Esophagus muscularis mucosa (tissue), 4 donors: ENCODE measurements around the gene CEP44. TPM values are rescaled to one million over a fixed set of nuclear protein-coding genes. Genes with fewer than 3 reads are reported as not detected.

Source experiments
- DNase-seq: peaks from one replicate; pipeline ENCODE4 v3.0.0-alpha.2; 2017; ENCODE audit errors: extremely low spot score
- H3K27ac ChIP-seq, 4 donors: fragments of 200-600 bp; sonication (generic); replicated peaks in 1 of 4; 1 replicate in 3 of 4; 2 replicates in 1 of 4; pipeline ENCODE4 v1.5.1; 2016 to 2019; ENCODE audit warnings: mild to moderate bottlenecking in 1 of 4
- H3K27me3 ChIP-seq, 4 donors: fragments of 200-600 bp; sonication (generic); one replicate each; pipeline versions ENCODE4 v1.5.1 to v1.6.0; 2016 to 2019
- H3K36me3 ChIP-seq, 4 donors: fragments of 200-600 bp; sonication (generic); one replicate each; pipeline ENCODE4 v1.5.1; 2016 to 2019
- H3K4me1 ChIP-seq, 4 donors: fragments of 200-600 bp; sonication (generic); one replicate each; pipeline ENCODE4 v1.5.1; 2016 to 2019
- H3K4me3 ChIP-seq, 4 donors: fragments of 200-600 bp; sonication (generic); 1 replicate in 2 of 4; 2 replicates in 2 of 4; pipeline ENCODE4 v1.5.1; 2016 to 2019; ENCODE audit warnings: mild to moderate bottlenecking in 4 of 4, moderate library complexity in 1 of 4
- H3K9me3 ChIP-seq, 4 donors: fragments of 200-600 bp; sonication (generic); 1 replicate in 3 of 4; 2 replicates in 1 of 4; pipeline ENCODE4 v1.5.1; 2016 to 2019
- CTCF ChIP-seq, 3 experiments: fragments of 200-600 bp in 2 of 3; fragments of 450-650 bp in 1 of 3; sonication (generic) in 2 of 3; IDR thresholded peaks; one replicate each; pipeline ENCODE4 v1.5.1; 2017 to 2019; ENCODE audit warnings: antibody characterized with exemption in 3 of 3, mild to moderate bottlenecking in 2 of 3, moderate library complexity in 1 of 3
- EP300 ChIP-seq: sonication (generic); formaldehyde crosslinking; IDR thresholded peaks from one replicate; pipeline ENCODE4 v1.6.1; 2017; ENCODE audit warnings: antibody characterized with exemption
- POLR2A ChIP-seq: fragments of 450-650 bp; IDR thresholded peaks from one replicate; pipeline ENCODE4 v1.6.1; 2017; ENCODE audit warnings: antibody characterized with exemption, moderate library complexity, mild to moderate bottlenecking, low read depth
- POLR2AphosphoS5 ChIP-seq, 2 donors: sonication (generic); formaldehyde crosslinking; IDR thresholded peaks; one replicate each; pipeline ENCODE4 v1.6.1; 2017; ENCODE audit warnings: antibody characterized with exemption in 2 of 2
- WGBS: methylation state at CpG from one replicate; pipeline ENCODE4 v1.1.5; 2018; 5-methylcytosine and 5-hydroxymethylcytosine counted together
- intact Hi-C: fragments of 100-400 bp; cut with DNase I; formaldehyde crosslinking; loops from one replicate; pipeline ENCODE4 v1.15.1; 2023
- total RNA-seq, 4 donors: library from RNA; depleted of rRNA; stranded (reverse); fragments of >200 nt; gene quantifications; one replicate each; pipeline versions ENCODE4 v1.1.0 to v1.2.1, GENCODE V29; 2016

Gene CEP44
- total RNA-seq, 4 donors from 2014 or later = 8.1 to 15.8 (median 11.5) TPM

- Histone ChIP-seq H3K9me3 (no peaks in the 10 kb centered on the region), H3K36me3 (peaks cover 4 to 50% (median 27%) of the 10 kb centered on the region in 4 donors), H3K27ac (no peak overlapping the region), H3K4me1 (no peaks in the 10 kb centered on the region), H3K4me3 (no peak overlapping the region), H3K27me3 (no peaks in the 10 kb centered on the region)
- intact Hi-C loops = no loop called here
- no peak for TF ChIP-seq POLR2A
- WGBS = 76% methylated on average over 3 of the region's 3 CpGs
- no peak for DNase-seq
Observed at GRCh38 chr4:174314770-174315169, 31.1 kb downstream of the CEP44 start.

- intact Hi-C loops = no loop called here
- no peak for TF ChIP-seq POLR2AphosphoS5 (IDR thresholded peaks at IDR 0.05)
- TF ChIP-seq POLR2A = no peak
- TF ChIP-seq CTCF (IDR thresholded peaks at IDR 0.05) = no peak
- TF ChIP-seq EP300 = no peak
- Histone ChIP-seq H3K27ac (no peak overlapping the region), H3K9me3 (no peaks in the 10 kb centered on the region), H3K27me3 (no peaks in the 10 kb centered on the region), H3K36me3 (peaks cover 4 to 38% (median 20%) of the 10 kb centered on the region in 4 donors), H3K4me1 (no peaks in the 10 kb centered on the region), H3K4me3 (no peak overlapping the region)
- WGBS = 59% methylated on average over 1 of the region's 1 CpG
- no peak for DNase-seq
Observed at GRCh38 chr4:174316546-174316945, 32.8 kb downstream of the CEP44 start.

GRCh38 chr4:174316954-174317353, 33.2 kb downstream of the CEP44 start:
- intact Hi-C loops = no loop called here
- no peak for DNase-seq
- no peaks in the 10 kb centered on the region for H3K27me3 ChIP-seq
- peaks cover 4 to 36% (median 18%) of the 10 kb centered on the region in 4 donors for H3K36me3 ChIP-seq
- no peaks in the 10 kb centered on the region for H3K4me1 ChIP-seq
- H3K4me3 ChIP-seq = no peak overlapping the region
- H3K9me3 ChIP-seq = no peaks in the 10 kb centered on the region
- no peak overlapping the region for H3K27ac ChIP-seq
- 70% methylated on average over 2 of the region's 2 CpGs for WGBS
- TF ChIP-seq EP300 (no peak), POLR2A (no peak), POLR2AphosphoS5 (IDR thresholded peaks at IDR 0.05) (no peak), CTCF (IDR thresholded peaks at IDR 0.05) (no peak)

- H3K9me3 ChIP-seq = no peaks in the 10 kb centered on the region
- intact Hi-C loops = no loop called here
- TF ChIP-seq POLR2A (no peak), CTCF (IDR thresholded peaks at IDR 0.05) (no peak), EP300 (no peak), POLR2AphosphoS5 (IDR thresholded peaks at IDR 0.05) (no peak)
- no peaks in the 10 kb centered on the region for H3K4me1 ChIP-seq
- no peak overlapping the region for H3K4me3 ChIP-seq
- no peak for DNase-seq
- no peak overlapping the region for H3K27ac ChIP-seq
- no peaks in the 10 kb centered on the region for H3K27me3 ChIP-seq
- peaks cover 4 to 31% (median 15%) of the 10 kb centered on the region in 4 donors for H3K36me3 ChIP-seq
Observed at GRCh38 chr4:174317531-174317930, 33.8 kb downstream of the CEP44 start.

- no peaks in the 10 kb centered on the region for H3K27me3 ChIP-seq
- TF ChIP-seq POLR2AphosphoS5 (IDR thresholded peaks at IDR 0.05) = no peak
- no peak for TF ChIP-seq POLR2A
- TF ChIP-seq EP300 = no peak
- TF ChIP-seq CTCF (IDR thresholded peaks at IDR 0.05) = peak; percentile 48 to 74 (median 65)
- intact Hi-C loops = no loop called here
- H3K4me1 ChIP-seq = no peaks in the 10 kb centered on the region
- no peak overlapping the region for H3K27ac ChIP-seq
- 73% methylated on average over 8 of the region's 8 CpGs for WGBS
- no peak overlapping the region for H3K4me3 ChIP-seq
- peaks cover 4 to 29% (median 10%) of the 10 kb centered on the region in 4 donors for H3K36me3 ChIP-seq
- DNase-seq = no peak
- H3K9me3 ChIP-seq = no peaks in the 10 kb centered on the region
Observed at GRCh38 chr4:174318829-174319764, 35.4 kb downstream of the CEP44 start.
